GM13976 (cell line): Measurements from ENCODE around the gene TYW1.
"Not testable (repeated sequence)": the region's sequence is repeated elsewhere in the genome, so short reads cannot be mapped to it uniquely, and the experiment has no call there.

ENCODE experiments used
- DNase-seq: peaks from one replicate; pipeline ENCODE4 v3.0.0; 2012; ENCODE audit warnings: low spot score
- in situ Hi-C: fragments of 300-500 bp; cut with MboI; formaldehyde crosslinking; loops from one replicate; pipeline ENCODE4 v1.12.0; 2022; ENCODE audit warnings: low sequenced_read_pairs, mixed read lengths, inconsistent platforms; ENCODE audit not compliant: unreplicated experiment

Gene TYW1

DNA sequence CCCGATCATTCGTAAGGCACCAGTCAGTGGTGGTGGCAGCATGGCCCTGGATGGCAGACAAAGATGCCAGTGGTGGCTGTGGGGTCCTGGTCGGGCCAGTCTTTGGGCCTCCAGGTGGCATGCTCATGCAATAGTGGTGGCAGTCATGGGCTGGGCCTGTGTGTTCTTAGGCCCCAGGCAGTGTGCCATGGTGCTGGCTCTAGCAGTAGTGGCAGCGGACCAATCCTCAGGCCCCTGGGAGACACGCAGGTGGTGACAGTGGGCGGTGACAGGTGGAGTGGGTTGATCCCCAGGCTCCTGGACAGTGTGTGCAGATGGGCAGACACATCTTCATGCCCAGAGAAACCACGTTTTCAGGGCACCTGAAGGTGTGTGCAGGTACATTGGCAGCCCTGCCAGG is 159.4 kb downstream of the TYW1 start:
- in situ Hi-C loops, DNase-seq: not testable (repeated sequence)

DNA sequence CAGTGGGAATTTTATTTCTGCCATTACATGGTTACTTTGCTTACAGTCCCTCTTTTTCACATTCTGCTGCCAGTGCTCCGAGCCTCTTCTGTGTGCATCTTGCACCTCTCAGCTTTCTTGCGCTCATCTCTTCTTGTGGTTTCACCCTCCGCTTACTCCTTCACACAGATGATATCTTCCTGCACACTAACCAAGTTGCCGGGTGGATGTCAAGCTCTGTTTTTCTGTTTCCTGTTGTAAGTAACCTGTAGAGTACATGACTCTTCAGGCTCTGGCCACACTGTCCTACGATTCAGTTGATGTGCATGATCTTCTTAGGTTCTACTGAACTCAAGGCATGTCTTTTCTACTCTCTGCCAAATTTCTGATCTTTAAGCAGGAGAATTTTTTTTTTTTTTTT is 166.7 kb downstream of the TYW1 start:
- peak; percentile 15 for DNase-seq
- in situ Hi-C loops, result not testable (repeated sequence)

GRCh38 chr7:67171151-67171550 is 174.5 kb downstream of the TYW1 start:
- DNase-seq, result peak; percentile 26
- in situ Hi-C loops, result not testable (repeated sequence)

- in situ Hi-C loops, DNase-seq: not testable (repeated sequence)
These were observed 180.1 kb downstream of the TYW1 start for GRCh38 chr7:67176730-67177129.

- in situ Hi-C loops, DNase-seq: not testable (repeated sequence)
These were observed 182.5 kb downstream of the TYW1 start for GRCh38 chr7:67178915-67179688.

DNA sequence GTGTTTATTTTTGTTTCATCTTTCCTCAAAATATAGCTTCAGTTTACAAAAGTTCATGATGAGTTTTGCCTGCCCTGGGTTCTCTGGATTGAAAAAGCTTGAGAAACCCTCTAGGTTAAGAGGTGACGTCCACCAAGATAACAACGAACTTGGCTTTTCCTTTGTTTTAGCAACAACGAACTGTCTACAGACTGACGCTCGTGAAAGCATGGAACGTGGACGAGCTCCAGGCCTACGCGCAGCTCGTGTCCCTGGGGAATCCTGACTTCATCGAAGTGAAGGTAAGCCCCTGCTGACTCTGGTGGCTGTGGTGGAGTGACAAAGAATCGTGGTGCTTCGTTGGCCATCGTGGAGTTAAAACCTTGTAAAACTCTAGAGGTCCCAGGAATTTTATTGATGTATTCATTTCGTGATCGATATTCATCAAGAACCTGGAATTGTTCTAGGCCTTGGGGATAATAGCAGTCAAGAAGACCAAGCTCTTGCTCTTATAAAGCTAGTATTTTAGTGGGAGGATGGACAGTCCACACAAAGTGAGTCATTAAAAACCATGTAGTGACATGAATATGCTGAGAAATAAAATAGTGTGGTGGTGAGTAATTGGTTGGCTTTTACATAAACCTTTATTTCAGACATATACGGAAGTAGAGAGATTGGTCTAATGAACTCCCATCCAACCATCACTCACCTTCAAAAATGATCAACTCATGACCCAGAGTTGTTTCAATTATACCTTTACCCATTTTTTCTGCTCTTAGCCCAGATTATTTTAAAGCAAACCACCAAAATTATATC is 186.5 kb downstream of the TYW1 start:
- DNase-seq, in situ Hi-C loops: not testable (repeated sequence)

DNA sequence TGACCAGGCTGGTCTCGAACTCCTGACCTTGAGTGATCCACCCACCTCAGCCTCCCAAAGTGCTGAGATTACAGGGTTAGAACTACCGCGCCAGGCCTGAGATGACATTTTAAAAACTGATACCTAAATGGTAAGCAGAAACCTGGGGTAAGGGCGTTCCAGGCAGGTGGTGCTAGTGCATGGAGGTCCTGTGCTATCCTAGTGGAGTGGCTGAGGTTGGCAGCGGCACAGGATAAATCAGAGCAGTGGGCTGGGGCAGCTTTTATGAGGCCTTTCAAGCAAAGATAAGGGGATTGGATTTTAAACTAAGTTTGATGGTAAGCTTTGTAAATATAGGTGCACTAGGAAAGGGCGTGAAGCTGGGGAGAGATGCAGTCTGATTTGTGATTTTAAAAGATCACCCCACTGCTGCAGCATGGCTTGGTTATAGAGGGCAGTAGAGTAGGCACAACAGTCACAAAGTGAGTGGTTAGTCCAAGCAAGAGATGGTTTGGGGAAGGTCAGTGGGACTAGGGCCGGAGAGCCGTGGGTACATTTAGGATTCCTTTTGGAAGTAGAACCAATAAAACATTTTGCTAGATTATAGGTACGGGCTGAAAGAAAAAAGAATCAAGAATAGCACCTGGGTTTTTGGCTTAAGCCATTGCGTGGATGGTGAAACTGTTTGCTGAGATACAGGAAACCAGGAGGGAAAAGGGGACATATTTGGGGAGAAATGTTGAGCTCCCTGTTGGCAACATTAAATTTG is 188.5 kb downstream of the TYW1 start:
- DNase-seq, in situ Hi-C loops: not testable (repeated sequence)

GRCh38 chr7:67185660-67186129 is 189.1 kb downstream of the TYW1 start:
- in situ Hi-C loops, DNase-seq: not testable (repeated sequence)

DNA sequence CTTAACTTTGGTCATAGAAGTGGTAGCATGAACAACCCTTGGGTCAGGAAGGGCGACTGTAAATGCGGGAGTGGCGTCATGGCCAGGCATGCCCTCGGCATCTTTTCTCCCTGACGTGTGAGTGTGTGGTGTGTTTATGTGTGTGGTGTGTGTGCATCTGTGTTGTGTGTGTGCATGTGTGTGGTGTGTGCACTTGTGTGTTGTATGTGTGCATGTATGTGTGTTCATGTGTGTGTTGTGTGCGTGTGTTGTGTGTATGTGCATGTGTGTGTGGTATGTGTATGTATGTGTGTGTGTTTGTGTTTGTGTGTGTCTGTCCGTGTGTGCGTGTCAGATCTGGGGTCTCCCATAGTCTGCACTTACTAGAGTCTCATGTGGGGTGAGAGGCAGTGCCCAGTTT is 192.5 kb downstream of the TYW1 start:
- in situ Hi-C loops, DNase-seq: not testable (repeated sequence)

DNA sequence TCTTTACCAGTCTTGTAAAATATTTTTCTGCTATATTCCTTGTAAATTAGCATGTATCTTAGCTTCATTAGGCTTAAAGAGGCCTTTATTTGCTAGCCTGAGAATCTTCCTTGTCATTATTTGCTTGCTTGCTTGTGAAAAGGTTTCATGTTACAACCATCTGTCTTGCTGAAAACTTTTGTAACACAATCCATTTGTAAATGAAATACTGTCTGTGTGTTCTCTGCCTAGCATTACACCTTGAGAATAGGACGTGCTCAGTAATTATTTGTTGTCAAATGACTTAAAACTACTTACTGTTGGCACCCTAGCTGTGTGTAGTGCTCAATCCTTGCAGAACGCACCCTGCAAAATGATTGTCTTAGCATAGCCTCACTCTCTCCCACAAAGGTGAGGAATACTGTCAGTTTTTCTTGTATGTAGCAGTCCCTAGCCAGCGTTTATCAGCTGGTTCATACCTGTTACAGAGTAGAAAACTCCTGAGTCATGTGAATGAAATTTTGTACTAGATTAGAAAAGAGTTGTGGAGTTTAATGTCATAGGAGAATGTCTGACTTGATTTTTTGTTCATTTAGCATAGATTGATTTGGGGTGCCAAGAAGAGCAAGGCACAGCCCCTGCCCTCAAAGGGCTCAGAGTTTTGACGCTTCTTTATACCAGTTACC is 193.3 kb downstream of the TYW1 start:
- DNase-seq, in situ Hi-C loops: not testable (repeated sequence)

GRCh38 chr7:67191002-67191720 is 194.5 kb downstream of the TYW1 start:
- DNase-seq, in situ Hi-C loops: not testable (repeated sequence)

DNA sequence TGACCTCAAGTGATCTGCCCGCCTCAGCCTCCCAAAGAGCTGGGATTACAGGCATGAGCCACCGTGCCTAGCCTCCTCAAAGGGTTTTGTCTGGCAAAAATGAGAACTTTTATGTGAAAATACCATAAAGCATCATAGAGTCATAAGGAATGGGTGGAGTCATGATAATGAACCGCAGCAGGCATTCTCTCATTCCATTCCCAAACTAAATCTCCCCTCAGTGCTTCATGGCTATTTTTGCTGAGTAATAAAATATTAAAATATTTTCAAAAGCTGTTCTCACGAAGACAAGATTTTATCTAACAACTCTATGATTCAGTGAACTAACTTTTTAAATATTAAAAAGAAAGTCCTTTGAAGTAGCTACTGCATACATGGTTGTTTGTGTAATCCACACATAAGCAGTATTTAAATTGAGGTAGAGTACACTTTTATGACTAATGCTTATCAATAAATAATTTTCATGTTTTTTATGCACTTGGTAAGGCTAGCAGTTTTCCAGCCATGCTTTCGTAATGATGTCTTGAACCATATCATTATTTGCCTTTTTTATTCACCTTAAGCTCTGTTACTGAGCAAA is 195.6 kb downstream of the TYW1 start:
- not testable (repeated sequence) for DNase-seq

GRCh38 chr7:67192889-67193613 is 196.4 kb downstream of the TYW1 start:
- DNase-seq, in situ Hi-C loops: not testable (repeated sequence)

More for the DNA sequence above, 195.6 kb downstream of the TYW1 start:
- in situ Hi-C loops, result not testable (repeated sequence)

DNA sequence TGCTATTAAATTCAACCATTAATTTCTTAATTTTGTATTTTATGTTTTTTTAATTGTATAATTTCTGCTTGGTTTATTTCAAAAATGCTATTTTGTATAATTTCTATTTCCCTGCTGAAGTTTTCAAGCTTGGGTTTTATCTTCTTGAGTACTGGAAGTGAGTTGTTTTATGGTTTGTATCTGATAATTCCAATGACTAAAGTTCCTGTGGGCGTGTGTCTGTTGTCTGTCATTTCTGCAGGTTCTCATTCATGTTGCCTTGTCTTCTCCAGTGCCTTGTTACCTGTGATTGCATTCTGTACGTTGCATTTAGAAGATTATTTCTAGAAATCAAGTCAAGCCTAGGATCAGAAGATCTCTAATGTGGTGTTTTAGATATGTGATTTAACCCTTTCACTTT is 199.5 kb downstream of the TYW1 start:
- DNase-seq, in situ Hi-C loops: not testable (repeated sequence)

GRCh38 chr7:67198865-67199526 is 202.4 kb downstream of the TYW1 start:
- DNase-seq, in situ Hi-C loops: not testable (repeated sequence)

GRCh38 chr7:67205772-67206171 is 209.1 kb downstream of the TYW1 start:
- in situ Hi-C loops, result not testable (repeated sequence)

More at GRCh38 chr7:67205772-67206171, 209.1 kb downstream of the TYW1 start:
- not testable (repeated sequence) for DNase-seq
